HEK293 (cell line): Measurements from ENCODE around the gene BCL2.

ENCODE experiments used
- CTCF ChIA-PET: fragments of 350-600 bp; formaldehyde crosslinking; extraction: SDS; loops from one replicate; lab custom pipeline; 2021; ENCODE audit warnings: antibody characterized with exemption; lab: Yijun Ruan, JAX
- POLR2A ChIA-PET: fragments of 300-600 bp; formaldehyde crosslinking; extraction: SDS; loops from one replicate; lab custom pipeline; 2020; ENCODE audit warnings: antibody characterized with exemption, inconsistent platforms; lab: Yijun Ruan, JAX
- H3K27ac ChIP-seq: fragments of 200-500 bp; sonication (Bioruptor generic); 2 replicates; pipeline ENCODE4 v1.5.1; 2014; ENCODE audit warnings: low read depth, low read length, control low read depth, inconsistent platforms; ENCODE audit errors: extremely low read depth
- H3K36me3 ChIP-seq, 2 experiments: fragments of 200-500 bp in 1 of 2; sonication (Bioruptor generic) in 1 of 2; 1 replicate in 1 of 2; 2 replicates in 1 of 2; pipeline ENCODE4 v1.5.1; 2014 to 2017; ENCODE audit warnings: inconsistent platforms in 2 of 2, low read length in 2 of 2; ENCODE audit not compliant: control insufficient read depth in 2 of 2, insufficient read depth in 1 of 2
- H3K4me1 ChIP-seq: fragments of 200-500 bp; sonication (Bioruptor generic); 2 replicates; pipeline ENCODE4 v1.5.1; 2014; ENCODE audit warnings: mild to moderate bottlenecking, low read length, inconsistent platforms; ENCODE audit not compliant: control insufficient read depth, insufficient read depth
- H3K4me3 ChIP-seq: 2 replicates; pipeline ENCODE4 v1.5.1; 2011; ENCODE audit warnings: low read depth, mild to moderate bottlenecking, control low read depth, low read length, moderate library complexity
- H3K9me3 ChIP-seq: fragments of 200-500 bp; sonication (Bioruptor generic); 2 replicates; pipeline ENCODE4 v1.5.1; 2014; ENCODE audit warnings: low read depth, low read length, inconsistent platforms; ENCODE audit not compliant: control insufficient read depth, insufficient read depth
- BCL11A ChIP-seq: fragments of 450-650 bp; formaldehyde crosslinking; IDR thresholded peaks from 2 replicates; pipeline ENCODE4 v1.5.1; 2016; ENCODE audit warnings: low read depth, missing biosample characterization, missing genetic modification characterization
- EGR2 ChIP-seq: fragments of 450-650 bp; formaldehyde crosslinking; IDR thresholded peaks from 2 replicates; pipeline ENCODE4 v1.5.1; 2016; ENCODE audit warnings: low read depth, missing biosample characterization, missing genetic modification characterization
- HOXA7 ChIP-seq: sonication (generic); formaldehyde crosslinking; IDR thresholded peaks from 2 replicates; pipeline ENCODE4 v1.8.1; 2022; ENCODE audit warnings: missing genetic modification reagents, borderline replicate concordance
- KLF7 ChIP-seq: fragments of 450-650 bp; formaldehyde crosslinking; IDR thresholded peaks from 2 replicates; pipeline ENCODE4 v1.5.1; 2016; ENCODE audit warnings: missing biosample characterization, missing genetic modification characterization, borderline replicate concordance
- PBX3 ChIP-seq: sonication (generic); formaldehyde crosslinking; IDR thresholded peaks from 2 replicates; pipeline ENCODE4 v1.8.1; 2022; ENCODE audit warnings: mild to moderate bottlenecking, moderate library complexity, missing genetic modification reagents
- RBAK ChIP-seq: fragments of 450-650 bp; formaldehyde crosslinking; IDR thresholded peaks from 2 replicates; pipeline ENCODE4 v1.5.1; 2016; ENCODE audit warnings: missing biosample characterization, missing genetic modification characterization
- ZBTB20 ChIP-seq: fragments of 450-650 bp; formaldehyde crosslinking; IDR thresholded peaks from 2 replicates; pipeline ENCODE4 v1.5.1; 2016; ENCODE audit warnings: missing biosample characterization, missing genetic modification characterization
- ZFP69B ChIP-seq: fragments of 450-650 bp; formaldehyde crosslinking; IDR thresholded peaks from 2 replicates; pipeline ENCODE4 v1.5.1; 2016; ENCODE audit warnings: missing biosample characterization, missing genetic modification characterization
- ZNF16 ChIP-seq: fragments of 450-650 bp; formaldehyde crosslinking; IDR thresholded peaks from 2 replicates; pipeline ENCODE4 v1.5.1; 2016; ENCODE audit warnings: low read depth, missing biosample characterization, missing genetic modification characterization
- ZNF19 ChIP-seq: fragments of 450-650 bp; formaldehyde crosslinking; IDR thresholded peaks from 2 replicates; pipeline ENCODE4; 2016; ENCODE audit warnings: missing biosample characterization, missing genetic modification characterization, low read depth
- ZNF211 ChIP-seq: fragments of 450-650 bp; formaldehyde crosslinking; IDR thresholded peaks from 2 replicates; pipeline ENCODE4 v1.5.1; 2016; ENCODE audit warnings: low read depth, missing biosample characterization, missing genetic modification characterization
- ZNF248 ChIP-seq: fragments of 450-650 bp; formaldehyde crosslinking; IDR thresholded peaks from 2 replicates; pipeline ENCODE4 v1.5.1; 2017; ENCODE audit warnings: missing biosample characterization, missing genetic modification characterization
- ZNF266 ChIP-seq: fragments of 450-650 bp; formaldehyde crosslinking; IDR thresholded peaks from 2 replicates; pipeline ENCODE4 v1.5.1; 2016; ENCODE audit warnings: missing biosample characterization, missing genetic modification characterization, low read depth
- ZNF292 ChIP-seq: fragments of 450-650 bp; formaldehyde crosslinking; IDR thresholded peaks from 2 replicates; pipeline ENCODE4 v1.5.1; 2016; ENCODE audit warnings: low read depth, missing biosample characterization, missing genetic modification characterization, borderline replicate concordance
- ZNF423 ChIP-seq: fragments of 450-650 bp; formaldehyde crosslinking; IDR thresholded peaks from 2 replicates; pipeline ENCODE4 v1.5.1; 2016; ENCODE audit warnings: missing biosample characterization, missing genetic modification characterization
- ZNF558 ChIP-seq: fragments of 450-650 bp; formaldehyde crosslinking; IDR thresholded peaks from 2 replicates; pipeline ENCODE4 v1.5.1; 2016; ENCODE audit warnings: missing biosample characterization, missing genetic modification characterization
- ZNF596 ChIP-seq: fragments of 450-650 bp; IDR thresholded peaks from 2 replicates; pipeline ENCODE4 v1.5.0; 2018; ENCODE audit warnings: missing biosample characterization, mild to moderate bottlenecking, missing genetic modification characterization, moderate library complexity
- ZNF639 ChIP-seq: fragments of 450-650 bp; formaldehyde crosslinking; IDR thresholded peaks from 2 replicates; pipeline ENCODE4 v1.5.1; 2016; ENCODE audit warnings: missing biosample characterization, missing genetic modification characterization
- ZNF677 ChIP-seq: fragments of 450-650 bp; IDR thresholded peaks from 2 replicates; pipeline ENCODE4 v1.5.0; 2018; ENCODE audit warnings: missing biosample characterization, mild to moderate bottlenecking, missing genetic modification characterization, moderate library complexity
- ZNF692 ChIP-seq: fragments of 450-650 bp; formaldehyde crosslinking; IDR thresholded peaks from 2 replicates; pipeline ENCODE4 v1.5.1; 2016; ENCODE audit warnings: missing biosample characterization, missing genetic modification characterization
- ZNF76 ChIP-seq: fragments of 450-650 bp; formaldehyde crosslinking; IDR thresholded peaks from 2 replicates; pipeline ENCODE4; 2016; ENCODE audit warnings: low read depth, missing biosample characterization, missing genetic modification characterization, borderline replicate concordance
- ZSCAN16 ChIP-seq: fragments of 450-650 bp; formaldehyde crosslinking; IDR thresholded peaks from 2 replicates; pipeline ENCODE4 v1.5.1; 2016; ENCODE audit warnings: missing biosample characterization, missing genetic modification characterization
- TF ChIP-seq, protein P1 (sequence below): fragments of 450-650 bp; formaldehyde crosslinking; IDR thresholded peaks from 2 replicates; pipeline ENCODE4 v1.5.1; 2016; ENCODE audit warnings: missing biosample characterization, missing genetic modification characterization
- TF ChIP-seq, protein P2 (sequence below): fragments of 450-650 bp; formaldehyde crosslinking; IDR thresholded peaks from 2 replicates; pipeline ENCODE4 v1.5.1; 2016; ENCODE audit warnings: missing biosample characterization, missing genetic modification characterization, borderline replicate concordance

Gene BCL2

DNA sequence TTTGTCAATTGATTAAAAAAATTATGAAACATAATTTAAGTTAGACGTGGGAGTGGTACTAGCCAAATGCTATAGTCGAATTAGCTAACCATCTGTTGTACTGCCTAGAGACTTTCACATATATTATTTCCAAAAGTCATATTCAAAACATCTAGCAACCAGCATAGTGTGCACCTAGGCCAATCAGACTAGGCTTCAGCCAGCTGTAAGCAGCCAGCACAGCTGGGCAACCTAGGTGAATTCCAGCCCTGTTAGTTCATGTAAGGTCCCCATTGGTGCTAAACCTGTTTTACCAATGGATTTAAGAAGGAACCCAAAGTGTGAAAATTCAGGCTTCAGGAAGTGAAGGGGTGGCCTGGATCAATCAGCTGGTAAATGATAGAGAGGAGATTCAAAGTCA lies 144.3 kb downstream of the BCL2 start:
- TF ChIP-seq KLF7, result no peak
- TF ChIP-seq ZBTB20 (tag by site-specific recombination), result no peak
- TF ChIP-seq PBX3 (CRISPR knock-in tag), result no peak
- TF ChIP-seq ZNF292 (tag by site-specific recombination), result no peak
- no peak for TF ChIP-seq ZNF16 (tag by site-specific recombination)
- TF ChIP-seq, protein P1, sequence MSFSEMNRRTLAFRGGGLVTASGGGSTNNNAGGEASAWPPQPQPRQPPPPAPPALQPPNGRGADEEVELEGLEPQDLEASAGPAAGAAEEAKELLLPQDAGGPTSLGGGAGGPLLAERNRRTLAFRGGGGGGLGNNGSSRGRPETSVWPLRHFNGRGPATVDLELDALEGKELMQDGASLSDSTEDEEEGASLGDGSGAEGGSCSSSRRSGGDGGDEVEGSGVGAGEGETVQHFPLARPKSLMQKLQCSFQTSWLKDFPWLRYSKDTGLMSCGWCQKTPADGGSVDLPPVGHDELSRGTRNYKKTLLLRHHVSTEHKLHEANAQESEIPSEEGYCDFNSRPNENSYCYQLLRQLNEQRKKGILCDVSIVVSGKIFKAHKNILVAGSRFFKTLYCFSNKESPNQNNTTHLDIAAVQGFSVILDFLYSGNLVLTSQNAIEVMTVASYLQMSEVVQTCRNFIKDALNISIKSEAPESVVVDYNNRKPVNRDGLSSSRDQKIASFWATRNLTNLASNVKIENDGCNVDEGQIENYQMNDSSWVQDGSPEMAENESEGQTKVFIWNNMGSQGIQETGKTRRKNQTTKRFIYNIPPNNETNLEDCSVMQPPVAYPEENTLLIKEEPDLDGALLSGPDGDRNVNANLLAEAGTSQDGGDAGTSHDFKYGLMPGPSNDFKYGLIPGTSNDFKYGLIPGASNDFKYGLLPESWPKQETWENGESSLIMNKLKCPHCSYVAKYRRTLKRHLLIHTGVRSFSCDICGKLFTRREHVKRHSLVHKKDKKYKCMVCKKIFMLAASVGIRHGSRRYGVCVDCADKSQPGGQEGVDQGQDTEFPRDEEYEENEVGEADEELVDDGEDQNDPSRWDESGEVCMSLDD (tag by site-specific recombination), result no peak
- no peak for TF ChIP-seq ZNF423 (tag by site-specific recombination)
- no peak for TF ChIP-seq ZNF677 (tag by site-specific recombination)
- no peak for TF ChIP-seq BCL11A (tag by site-specific recombination)
- TF ChIP-seq ZNF248, result no peak
- TF ChIP-seq ZNF211 (tag by site-specific recombination), result no peak
- no peak for TF ChIP-seq ZFP69B (tag by site-specific recombination)
- TF ChIP-seq EGR2 (tag by site-specific recombination), result no peak
- no peak for TF ChIP-seq HOXA7
- Histone ChIP-seq H3K36me3 (no peaks in the 10 kb centered on the region), H3K4me1 (peaks cover 5% of the 10 kb centered on the region), H3K4me3 (no peak overlapping the region), H3K27ac (no peak overlapping the region), H3K9me3 (no peaks in the 10 kb centered on the region; the same call in 1 of the 2 replicates)
- POLR2A ChIA-PET, result no interaction called here
- CTCF ChIA-PET, result no interaction called here

DNA sequence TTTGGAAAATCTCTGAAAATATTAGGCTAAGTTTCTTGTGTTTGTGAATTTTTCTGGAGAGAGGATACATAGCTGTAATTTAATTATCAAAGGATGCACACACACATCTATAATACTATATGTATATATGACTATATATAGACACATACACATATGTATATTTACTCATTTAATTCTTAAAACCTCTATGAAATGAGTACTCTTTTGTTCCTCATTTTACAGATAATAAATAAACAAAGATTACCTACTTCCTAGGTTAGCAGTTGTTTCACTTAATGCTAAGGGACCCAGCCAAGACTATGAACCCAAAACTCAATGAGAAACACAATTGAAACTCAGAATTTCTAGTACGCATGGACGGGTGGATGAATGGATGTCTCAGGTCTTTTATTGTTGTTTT lies 145.6 kb downstream of the BCL2 start:
- Histone ChIP-seq H3K4me1 (peaks cover 5% of the 10 kb centered on the region), H3K4me3 (no peak overlapping the region), H3K9me3 (no peaks in the 10 kb centered on the region; the same call in 1 of the 2 replicates), H3K27ac (no peak overlapping the region), H3K36me3 (no peaks in the 10 kb centered on the region)
- TF ChIP-seq, protein P2, sequence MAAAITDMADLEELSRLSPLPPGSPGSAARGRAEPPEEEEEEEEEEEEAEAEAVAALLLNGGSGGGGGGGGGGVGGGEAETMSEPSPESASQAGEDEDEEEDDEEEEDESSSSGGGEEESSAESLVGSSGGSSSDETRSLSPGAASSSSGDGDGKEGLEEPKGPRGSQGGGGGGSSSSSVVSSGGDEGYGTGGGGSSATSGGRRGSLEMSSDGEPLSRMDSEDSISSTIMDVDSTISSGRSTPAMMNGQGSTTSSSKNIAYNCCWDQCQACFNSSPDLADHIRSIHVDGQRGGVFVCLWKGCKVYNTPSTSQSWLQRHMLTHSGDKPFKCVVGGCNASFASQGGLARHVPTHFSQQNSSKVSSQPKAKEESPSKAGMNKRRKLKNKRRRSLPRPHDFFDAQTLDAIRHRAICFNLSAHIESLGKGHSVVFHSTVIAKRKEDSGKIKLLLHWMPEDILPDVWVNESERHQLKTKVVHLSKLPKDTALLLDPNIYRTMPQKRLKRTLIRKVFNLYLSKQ, result no peak
- TF ChIP-seq ZNF266 (tag by site-specific recombination) (no peak), ZNF76 (tag by site-specific recombination) (no peak), RBAK (tag by site-specific recombination) (no peak), ZNF19 (no peak), ZSCAN16 (no peak), ZNF558 (tag by site-specific recombination) (no peak), ZNF596 (tag by site-specific recombination) (no peak), ZNF692 (tag by site-specific recombination) (no peak), ZNF639 (tag by site-specific recombination) (no peak)
- POLR2A ChIA-PET, result interaction anchor here (1.3 kb wide), 1 partner anchor 12 kb away, joined by 3 read pairs; no protein-coding TSS in a partner anchor
- CTCF ChIA-PET, result no interaction called here
